MM.1S (cell line): ENCODE data around the gene DYNC2H1.
A peak's percentile ranks its signal among the peaks of the same experiment; 100 is the strongest.

ENCODE experiments used
- DNase-seq: peaks from one replicate; pipeline ENCODE4 v3.0.0-alpha.2; 2015
- H2AFZ ChIP-seq: fragments of 300-600 bp; sonication (generic); 2 replicates; pipeline ENCODE4 v1.6.0; 2016; ENCODE audit warnings: antibody characterized with exemption, low read length
- H3F3A ChIP-seq: fragments of 300-600 bp; sonication (generic); 2 replicates; pipeline ENCODE4 v1.6.1; 2016; ENCODE audit warnings: mild to moderate bottlenecking, antibody characterized with exemption, low read length, moderate library complexity, mixed read lengths; ENCODE audit not compliant: insufficient read depth
- H3K27ac ChIP-seq: fragments of 300-600 bp; sonication (generic); 2 replicates; pipeline ENCODE4 v1.5.1; 2016; ENCODE audit warnings: mild to moderate bottlenecking, low read length
- H3K27me3 ChIP-seq: fragments of 300-600 bp; sonication (generic); replicated peaks from 2 replicates; pipeline ENCODE4 v1.6.0; 2016; ENCODE audit warnings: low read length; ENCODE audit not compliant: insufficient read depth
- H3K36me3 ChIP-seq: fragments of 300-600 bp; sonication (generic); replicated peaks from 2 replicates; pipeline ENCODE4 v1.6.1; 2016; ENCODE audit warnings: mild to moderate bottlenecking, low read length, mixed read lengths; ENCODE audit not compliant: insufficient read depth
- H3K4me1 ChIP-seq: fragments of 300-600 bp; sonication (generic); 2 replicates; pipeline ENCODE4 v1.6.1; 2016; ENCODE audit warnings: low read length, mixed read lengths
- H3K4me2 ChIP-seq: fragments of 300-600 bp; sonication (generic); 2 replicates; pipeline ENCODE4 v1.6.0; 2016; ENCODE audit warnings: low read depth, low read length
- H3K4me3 ChIP-seq: fragments of 300-600 bp; sonication (generic); 2 replicates; pipeline ENCODE4 v1.5.1; 2016; ENCODE audit warnings: low read length, mixed read lengths
- H3K79me2 ChIP-seq: fragments of 300-600 bp; sonication (generic); 2 replicates; pipeline ENCODE4 v1.6.1; 2016; ENCODE audit warnings: mixed run types, low read length, mixed read lengths
- H3K9ac ChIP-seq: fragments of 300-600 bp; sonication (generic); 2 replicates; pipeline ENCODE4 v1.6.1; 2016; ENCODE audit warnings: low read length, mixed read lengths
- H3K9me2 ChIP-seq: fragments of 300-600 bp; sonication (generic); replicated peaks from 2 replicates; pipeline ENCODE4 v1.6.1; 2016; ENCODE audit warnings: mild to moderate bottlenecking, low read length, mixed read lengths; ENCODE audit not compliant: insufficient read depth
- H3K9me3 ChIP-seq: fragments of 300-600 bp; sonication (generic); replicated peaks from 2 replicates; pipeline ENCODE4 v1.6.1; 2016; ENCODE audit warnings: mild to moderate bottlenecking, low read length, mixed read lengths; ENCODE audit not compliant: insufficient read depth
- H4K20me1 ChIP-seq: fragments of 300-600 bp; sonication (generic); 2 replicates; pipeline ENCODE4 v1.6.1; 2016; ENCODE audit warnings: mild to moderate bottlenecking, low read length, moderate library complexity, mixed read lengths; ENCODE audit not compliant: insufficient read depth
- CTCF ChIP-seq: fragments of 300-600 bp; sonication (generic); IDR thresholded peaks from 2 replicates; pipeline ENCODE4 v1.5.1; 2016; ENCODE audit warnings: antibody characterized with exemption, low read length, mixed read lengths
- EZH2 ChIP-seq: fragments of 300-600 bp; sonication (generic); optimal IDR thresholded peaks from 2 replicates; pipeline ENCODE3; 2017; ENCODE audit warnings: low read depth, mild to moderate bottlenecking, antibody characterized with exemption, low read length, mixed read lengths
- EZH2phosphoT487 ChIP-seq: fragments of 300-600 bp; sonication (generic); IDR thresholded peaks from 2 replicates; pipeline ENCODE4 v1.6.1; 2018; ENCODE audit warnings: antibody characterized with exemption, low read length

The DYNC2H1 gene

GRCh38 chr11:103091064-103091800, 18.0 kb upstream of the DYNC2H1 start:
- peak overlapping the region; percentile 98 for H3K9ac ChIP-seq
- H3K27ac ChIP-seq, result peak overlapping the region; percentile 76
- peak overlapping the region; percentile 95 for H3K4me2 ChIP-seq
- H3K4me1 ChIP-seq, result peaks cover 13% of the 10 kb centered on the region
- peak; percentile 50 for DNase-seq
- peak overlapping the region; percentile 97 for H2AFZ ChIP-seq
- H3K79me2 ChIP-seq, result peaks cover 53% of the 10 kb centered on the region
- H3F3A ChIP-seq, result peaks cover 10% of the 10 kb centered on the region; the same call in 1 of the 2 replicates
- no peak for TF ChIP-seq CTCF
- TF ChIP-seq EZH2phosphoT487, result no peak
- TF ChIP-seq EZH2, result no peak
- H3K9me3 ChIP-seq, result no peaks in the 10 kb centered on the region
- H3K4me3 ChIP-seq, result peak overlapping the region; percentile 97
- H4K20me1 ChIP-seq, result peaks cover 3% of the 10 kb centered on the region; the same call in 1 of the 2 replicates
- H3K9me2 ChIP-seq, result no peaks in the 10 kb centered on the region
- H3K36me3 ChIP-seq, result no peaks in the 10 kb centered on the region; the same call in 1 of the 2 replicates
- H3K27me3 ChIP-seq, result no peaks in the 10 kb centered on the region

GRCh38 chr11:103091801-103092524, 17.3 kb upstream of the DYNC2H1 start, which contains the start of gene DCUN1D5:
DCUN1D5 (minus strand) TSS chr11:103092160; CDS start chr11:103091872, 288 bp downstream.
- Histone ChIP-seq H3K4me1 (peaks cover 13% of the 10 kb centered on the region), H3K9ac (peak within 1 kb of the TSS; percentile 98), H3K36me3 (no peaks in the 10 kb centered on the region; the same call in 1 of the 2 replicates), H3K27ac (peak within 1 kb of the TSS; percentile 76), H3K27me3 (no peaks in the 10 kb centered on the region), H3K9me3 (no peaks in the 10 kb centered on the region), H2AFZ (peak within 1 kb of the TSS; percentile 97), H3K4me3 (peak within 1 kb of the TSS; percentile 97), H3K9me2 (no peaks in the 10 kb centered on the region), H3K79me2 (peaks cover 47% of the 10 kb centered on the region), H3F3A (peaks cover 10% of the 10 kb centered on the region; the same call in 1 of the 2 replicates), H3K4me2 (peak within 1 kb of the TSS; percentile 95), H4K20me1 (peaks cover 3% of the 10 kb centered on the region; the same call in 1 of the 2 replicates)
- DNase-seq, result peak; percentile 96
- no peak for TF ChIP-seq EZH2
- TF ChIP-seq EZH2phosphoT487, result no peak
- TF ChIP-seq CTCF, result no peak

GRCh38 chr11:103097279-103097678, 11.9 kb upstream of the DYNC2H1 start:
- Histone ChIP-seq H3K4me3 (no peak overlapping the region), H3K27me3 (no peaks in the 10 kb centered on the region), H4K20me1 (no peaks in the 10 kb centered on the region)

More at GRCh38 chr11:103097279-103097678, 11.9 kb upstream of the DYNC2H1 start:
- Histone ChIP-seq H2AFZ (no peak overlapping the region), H3K9me3 (no peaks in the 10 kb centered on the region), H3K79me2 (no peaks in the 10 kb centered on the region), H3K4me2 (no peak overlapping the region), H3K4me1 (peaks cover 8% of the 10 kb centered on the region), H3F3A (0 out of 2 replicates have a peak, but pooled peaks cover 3% of the 10 kb centered on the region), H3K9me2 (no peaks in the 10 kb centered on the region), H3K9ac (no peak overlapping the region), H3K27ac (no peak overlapping the region), H3K36me3 (no peaks in the 10 kb centered on the region)
- no peak for DNase-seq
- no peak for TF ChIP-seq EZH2phosphoT487
- no peak for TF ChIP-seq CTCF
- TF ChIP-seq EZH2, result no peak
